Measurements from ENCODE around the gene MTHFD2L.

The MTHFD2L gene

DNA sequence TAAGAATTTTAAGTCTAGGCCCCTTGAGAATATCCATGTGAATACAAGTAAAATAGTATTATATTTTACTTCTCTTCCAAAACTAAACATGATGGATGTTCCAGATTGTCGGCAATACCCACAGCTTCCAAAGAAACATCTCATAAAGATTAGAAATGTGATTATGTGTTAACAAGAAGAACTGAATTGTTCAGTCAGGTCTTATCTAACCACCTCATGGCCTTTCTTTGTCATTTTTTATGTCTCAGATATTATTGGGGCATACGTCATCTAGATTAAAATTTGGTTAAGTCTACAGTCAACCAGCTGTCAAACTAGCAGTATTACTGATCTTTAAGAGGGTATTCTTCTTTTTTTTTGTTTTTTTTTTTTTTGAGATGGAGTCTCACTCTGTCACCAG is 160.4 kb downstream of the MTHFD2L start:
- TF ChIP-seq ZNF384 (IDR thresholded peaks at IDR 0.05): no peak
- no peak for TF ChIP-seq L3MBTL2 (conservative IDR thresholded peaks at IDR 0.05)
- no peak for TF ChIP-seq HDGF (IDR thresholded peaks at IDR 0.05; ENCODE audit: borderline replicate concordance)
- no peak for TF ChIP-seq TARDBP (IDR thresholded peaks at IDR 0.05)
- no peak for TF ChIP-seq CTBP1 (IDR thresholded peaks at IDR 0.05; ENCODE audit: borderline replicate concordance)
- ChIA-PET CTCF (interaction anchor here (0.7 kb wide), 1 partner anchor 307 kb away, joined by 4 read pairs; no protein-coding TSS in a partner anchor), POLR2A (no interaction called here)
- DNase-seq (ENCODE audit: extremely low spot score): no peak

DNA sequence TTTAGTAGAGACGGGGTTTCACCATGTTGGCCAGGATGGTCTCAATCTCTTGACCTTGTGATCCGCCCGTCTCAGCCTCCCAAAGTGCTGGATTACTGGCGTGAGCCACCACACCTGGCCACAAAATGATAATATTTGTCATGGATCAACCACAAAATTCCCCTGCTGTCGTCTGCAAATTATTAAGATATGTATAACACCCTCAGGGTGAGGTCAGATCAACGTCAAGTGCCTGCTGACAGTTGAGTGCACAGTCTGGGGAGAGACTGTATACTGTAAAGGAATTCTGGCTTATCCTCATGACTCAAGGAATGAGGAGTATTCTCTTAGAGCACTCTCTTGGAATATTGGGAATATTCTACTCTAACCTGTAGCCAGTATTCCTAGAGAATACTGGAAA is 161.6 kb downstream of the MTHFD2L start:
- TF ChIP-seq FOXK2 (IDR thresholded peaks at IDR 0.05): no peak
- TF ChIP-seq PKNOX1 (IDR thresholded peaks at IDR 0.05): no peak
- ChIA-PET CTCF (interaction anchor here (0.6 to 1.9 kb wide), 4 partner anchors 13 to 357 kb away, joined by 3 to 9 read pairs (median 4); no protein-coding TSS in a partner anchor), POLR2A (no interaction called here)
- DNase-seq (ENCODE audit: extremely low spot score): no peak

DNA sequence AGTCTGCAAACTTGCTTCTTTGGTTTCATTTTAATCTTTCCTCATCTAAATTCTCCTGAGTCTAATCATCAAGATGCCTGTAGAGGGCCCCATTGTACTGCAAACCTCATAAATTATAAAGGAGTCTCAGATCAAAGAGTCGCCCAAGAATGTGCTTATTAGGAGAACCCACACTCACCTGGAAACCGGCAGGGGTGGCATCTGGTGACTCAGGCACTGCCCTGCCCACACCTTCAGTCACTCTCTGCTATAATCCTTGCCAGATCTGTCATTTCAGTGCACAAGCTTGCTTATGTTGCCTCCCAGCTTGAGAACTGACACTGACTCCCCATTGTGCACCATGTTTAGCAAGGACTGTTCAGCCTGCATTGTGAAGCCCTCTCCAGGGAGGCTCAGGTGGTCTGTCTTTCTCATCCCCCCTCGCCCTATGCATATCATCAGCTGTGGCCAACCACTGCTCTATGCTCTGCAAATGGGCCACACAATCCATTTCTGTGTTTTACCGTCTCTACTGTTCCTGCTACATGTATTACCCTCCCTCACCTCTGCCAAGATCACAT is 162.7 kb downstream of the MTHFD2L start:
- TF ChIP-seq SUZ12 (IDR thresholded peaks at IDR 0.05) (no peak), FOXA1 (IDR thresholded peaks at IDR 0.05) (no peak), PKNOX1 (IDR thresholded peaks at IDR 0.05) (peak; percentile 64), LEF1 (IDR thresholded peaks at IDR 0.05; ENCODE audit: borderline replicate concordance) (peak; percentile 90), ZNF384 (IDR thresholded peaks at IDR 0.05) (no peak), ARNT (IDR thresholded peaks at IDR 0.05) (no peak), FOXM1 (IDR thresholded peaks at IDR 0.05; ENCODE audit: borderline replicate concordance) (no peak), HDGF (IDR thresholded peaks at IDR 0.05; ENCODE audit: borderline replicate concordance) (no peak)
- CTCF ChIA-PET: interaction anchor here (0.6 to 1.9 kb wide), 8 partner anchors 12 to 355 kb away, joined by 3 to 9 read pairs (median 3); partner anchors contain the start of gene EPGN
- peak; percentile 45 for DNase-seq (ENCODE audit: extremely low spot score)
- POLR2A ChIA-PET: no interaction called here

- ChIA-PET POLR2A (no interaction called here), CTCF (interaction anchor here (1.6 kb wide), 1 partner anchor 345 kb away, joined by 3 read pairs; no protein-coding TSS in a partner anchor)
- no peak for TF ChIP-seq L3MBTL2 (conservative IDR thresholded peaks at IDR 0.05)
- no peak for TF ChIP-seq ARNT (IDR thresholded peaks at IDR 0.05)
- TF ChIP-seq SP1 (IDR thresholded peaks at IDR 0.05): no peak
- TF ChIP-seq ZNF384 (IDR thresholded peaks at IDR 0.05): no peak
- TF ChIP-seq TARDBP (IDR thresholded peaks at IDR 0.05): no peak
- TF ChIP-seq NFRKB (IDR thresholded peaks at IDR 0.05): no peak
- TF ChIP-seq FOXM1 (IDR thresholded peaks at IDR 0.05; ENCODE audit: borderline replicate concordance): no peak
- no peak for TF ChIP-seq LEF1 (IDR thresholded peaks at IDR 0.05; ENCODE audit: borderline replicate concordance)
- TF ChIP-seq SUZ12 (IDR thresholded peaks at IDR 0.05): no peak
- TF ChIP-seq FOXK2 (IDR thresholded peaks at IDR 0.05): no peak
- TF ChIP-seq PKNOX1 (IDR thresholded peaks at IDR 0.05): no peak
- no peak for TF ChIP-seq CTBP1 (IDR thresholded peaks at IDR 0.05; ENCODE audit: borderline replicate concordance)
- TF ChIP-seq BHLHE40 (IDR thresholded peaks at IDR 0.05; ENCODE audit: borderline replicate concordance): no peak
- TF ChIP-seq HDGF (IDR thresholded peaks at IDR 0.05; ENCODE audit: borderline replicate concordance): no peak
- TF ChIP-seq FOXA1 (IDR thresholded peaks at IDR 0.05): no peak
- no peak for TF ChIP-seq ELF4 (IDR thresholded peaks at IDR 0.05)
- DNase-seq (ENCODE audit: extremely low spot score): no peak
These were observed 164.4 kb downstream of the MTHFD2L start for GRCh38 chr4:74322301-74322700.

DNA sequence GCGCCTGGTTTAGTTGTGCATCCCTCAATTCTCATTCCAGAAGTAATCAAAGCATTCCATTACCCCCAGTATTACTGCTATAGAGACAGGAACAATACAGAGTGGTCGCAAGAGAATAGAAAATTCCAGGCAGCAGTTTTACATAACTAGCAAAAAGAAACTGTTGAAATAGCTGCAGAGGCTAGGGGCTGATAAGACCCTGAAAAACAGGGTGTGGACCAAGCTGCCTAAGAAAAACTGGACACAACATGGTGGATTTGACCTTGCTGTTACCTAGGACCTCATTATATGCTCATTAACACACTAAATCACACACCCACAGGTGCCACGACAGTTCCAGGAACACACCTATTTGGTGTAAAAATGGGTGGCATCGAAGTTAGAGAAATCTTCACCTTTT is 165.7 kb downstream of the MTHFD2L start:
- TF ChIP-seq FOXM1 (IDR thresholded peaks at IDR 0.05; ENCODE audit: borderline replicate concordance) (no peak), ZNF384 (IDR thresholded peaks at IDR 0.05) (no peak), NFRKB (IDR thresholded peaks at IDR 0.05) (no peak), SUZ12 (IDR thresholded peaks at IDR 0.05) (no peak), PKNOX1 (IDR thresholded peaks at IDR 0.05) (no peak), CTBP1 (IDR thresholded peaks at IDR 0.05; ENCODE audit: borderline replicate concordance) (no peak), HDGF (IDR thresholded peaks at IDR 0.05; ENCODE audit: borderline replicate concordance) (no peak), TARDBP (IDR thresholded peaks at IDR 0.05) (no peak), FOXA1 (IDR thresholded peaks at IDR 0.05) (no peak), FOXK2 (IDR thresholded peaks at IDR 0.05) (no peak), ELF4 (IDR thresholded peaks at IDR 0.05) (no peak), ARNT (IDR thresholded peaks at IDR 0.05) (no peak), L3MBTL2 (conservative IDR thresholded peaks at IDR 0.05) (no peak)
- ChIA-PET CTCF (no interaction called here), POLR2A (no interaction called here)
- no peak for DNase-seq (ENCODE audit: extremely low spot score)

- CTCF ChIA-PET: no interaction called here
- TF ChIP-seq ZNF384 (IDR thresholded peaks at IDR 0.05) (no peak), BHLHE40 (IDR thresholded peaks at IDR 0.05; ENCODE audit: borderline replicate concordance) (no peak), FOXK2 (IDR thresholded peaks at IDR 0.05) (no peak), SP1 (IDR thresholded peaks at IDR 0.05) (no peak), HDGF (IDR thresholded peaks at IDR 0.05; ENCODE audit: borderline replicate concordance) (no peak), FOXA1 (IDR thresholded peaks at IDR 0.05) (no peak), NFRKB (IDR thresholded peaks at IDR 0.05) (no peak), PKNOX1 (IDR thresholded peaks at IDR 0.05) (no peak), SUZ12 (IDR thresholded peaks at IDR 0.05) (no peak)
- DNase-seq (ENCODE audit: extremely low spot score): no peak
- POLR2A ChIA-PET: no interaction called here
These were observed 166.3 kb downstream of the MTHFD2L start for GRCh38 chr4:74324262-74324661.

Data from HEK293T (cell line).